Parathyroid adenoma (tissue), 2 donors: ENCODE data around the gene MRPL16.

Experiments
- H2AFZ ChIP-seq: fragments of 300-600 bp; sonication (generic); one replicate; pipeline ENCODE4 v1.7.0; 2017; ENCODE audit warnings: antibody characterized with exemption, mild to moderate bottlenecking
- H3K27ac ChIP-seq: fragments of 300-600 bp; sonication (generic); one replicate; pipeline ENCODE4 v1.7.0; 2017
- H3K27me3 ChIP-seq: fragments of 300-600 bp; sonication (generic); one replicate; pipeline ENCODE4 v1.7.0; 2017; ENCODE audit warnings: low read length; ENCODE audit not compliant: control insufficient read depth, insufficient read depth
- H3K36me3 ChIP-seq: fragments of 300-600 bp; sonication (generic); one replicate; pipeline ENCODE4 v1.7.0; 2017; ENCODE audit warnings: low read length; ENCODE audit not compliant: control insufficient read depth, insufficient read depth
- H3K4me1 ChIP-seq: fragments of 300-600 bp; sonication (generic); one replicate; pipeline ENCODE4 v1.7.0; 2017; ENCODE audit warnings: control low read depth
- H3K4me2 ChIP-seq: fragments of 300-600 bp; sonication (generic); one replicate; pipeline ENCODE4 v1.7.0; 2017; ENCODE audit warnings: low read length
- H3K4me3 ChIP-seq: fragments of 300-600 bp; sonication (generic); one replicate; pipeline ENCODE4 v1.7.0; 2017; ENCODE audit warnings: low read depth, low read length
- H3K79me2 ChIP-seq: fragments of 300-600 bp; sonication (generic); one replicate; pipeline ENCODE4 v1.7.0; 2017; ENCODE audit warnings: control low read depth
- H3K9ac ChIP-seq: fragments of 300-600 bp; sonication (generic); one replicate; pipeline ENCODE4 v1.7.0; 2017; ENCODE audit warnings: mild to moderate bottlenecking
- H3K9me3 ChIP-seq: fragments of 300-600 bp; sonication (generic); one replicate; pipeline ENCODE4 v1.7.0; 2017; ENCODE audit warnings: low read length; ENCODE audit not compliant: control insufficient read depth
- TF ChIP-seq, protein P1 (sequence below): fragments of 300-600 bp; sonication (generic); IDR thresholded peaks from one replicate; pipeline ENCODE4 v1.7.0; 2017; ENCODE audit warnings: antibody characterized with exemption, mild to moderate bottlenecking
- donor health status: primary hyperparathyroidism.

Gene MRPL16

DNA sequence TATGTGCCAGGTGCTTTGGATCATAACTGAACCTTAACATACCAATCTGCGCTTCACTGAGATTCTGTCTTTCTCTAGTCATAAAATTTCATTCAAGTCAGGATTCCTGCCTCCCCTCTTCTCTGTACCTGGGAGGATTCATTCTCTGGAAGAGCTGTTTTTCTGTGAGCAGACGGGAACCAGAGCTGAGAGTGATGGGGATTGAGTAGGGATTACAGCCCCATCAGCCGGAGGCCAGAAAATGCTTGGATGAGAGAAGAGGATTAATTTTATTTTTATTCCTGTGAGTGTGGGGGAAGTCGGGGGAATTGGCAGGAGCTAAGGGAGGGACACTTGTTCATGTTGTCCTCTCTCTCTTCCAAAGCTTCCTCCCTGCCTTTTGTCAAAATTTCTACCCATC is 50.7 kb downstream of the MRPL16 start:
- Histone ChIP-seq H3K79me2 (peaks cover 13% of the 10 kb centered on the region), H2AFZ (no peak overlapping the region), H3K36me3 (no peaks in the 10 kb centered on the region), H3K9ac (no peak overlapping the region), H3K27me3 (no peaks in the 10 kb centered on the region), H3K9me3 (no peaks in the 10 kb centered on the region), H3K4me3 (no peak overlapping the region), H3K27ac (no peak overlapping the region), H3K4me2 (no peak overlapping the region), H3K4me1 (peaks cover 4% of the 10 kb centered on the region)
- TF ChIP-seq, protein P1, sequence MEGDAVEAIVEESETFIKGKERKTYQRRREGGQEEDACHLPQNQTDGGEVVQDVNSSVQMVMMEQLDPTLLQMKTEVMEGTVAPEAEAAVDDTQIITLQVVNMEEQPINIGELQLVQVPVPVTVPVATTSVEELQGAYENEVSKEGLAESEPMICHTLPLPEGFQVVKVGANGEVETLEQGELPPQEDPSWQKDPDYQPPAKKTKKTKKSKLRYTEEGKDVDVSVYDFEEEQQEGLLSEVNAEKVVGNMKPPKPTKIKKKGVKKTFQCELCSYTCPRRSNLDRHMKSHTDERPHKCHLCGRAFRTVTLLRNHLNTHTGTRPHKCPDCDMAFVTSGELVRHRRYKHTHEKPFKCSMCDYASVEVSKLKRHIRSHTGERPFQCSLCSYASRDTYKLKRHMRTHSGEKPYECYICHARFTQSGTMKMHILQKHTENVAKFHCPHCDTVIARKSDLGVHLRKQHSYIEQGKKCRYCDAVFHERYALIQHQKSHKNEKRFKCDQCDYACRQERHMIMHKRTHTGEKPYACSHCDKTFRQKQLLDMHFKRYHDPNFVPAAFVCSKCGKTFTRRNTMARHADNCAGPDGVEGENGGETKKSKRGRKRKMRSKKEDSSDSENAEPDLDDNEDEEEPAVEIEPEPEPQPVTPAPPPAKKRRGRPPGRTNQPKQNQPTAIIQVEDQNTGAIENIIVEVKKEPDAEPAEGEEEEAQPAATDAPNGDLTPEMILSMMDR, result no peak

GRCh38 chr11:59758401-59759037 is 52.1 kb downstream of the MRPL16 start:
- H3K4me3 ChIP-seq, result no peak overlapping the region
- H3K9me3 ChIP-seq, result no peaks in the 10 kb centered on the region
- peaks cover 3% of the 10 kb centered on the region for H3K4me1 ChIP-seq
- H2AFZ ChIP-seq, result no peak overlapping the region
- H3K79me2 ChIP-seq, result peaks cover 13% of the 10 kb centered on the region
- TF ChIP-seq, protein P1, result no peak
- H3K4me2 ChIP-seq, result no peak overlapping the region
- no peaks in the 10 kb centered on the region for H3K27me3 ChIP-seq
- H3K9ac ChIP-seq, result no peak overlapping the region
- H3K27ac ChIP-seq, result no peak overlapping the region
- H3K36me3 ChIP-seq, result no peaks in the 10 kb centered on the region

DNA sequence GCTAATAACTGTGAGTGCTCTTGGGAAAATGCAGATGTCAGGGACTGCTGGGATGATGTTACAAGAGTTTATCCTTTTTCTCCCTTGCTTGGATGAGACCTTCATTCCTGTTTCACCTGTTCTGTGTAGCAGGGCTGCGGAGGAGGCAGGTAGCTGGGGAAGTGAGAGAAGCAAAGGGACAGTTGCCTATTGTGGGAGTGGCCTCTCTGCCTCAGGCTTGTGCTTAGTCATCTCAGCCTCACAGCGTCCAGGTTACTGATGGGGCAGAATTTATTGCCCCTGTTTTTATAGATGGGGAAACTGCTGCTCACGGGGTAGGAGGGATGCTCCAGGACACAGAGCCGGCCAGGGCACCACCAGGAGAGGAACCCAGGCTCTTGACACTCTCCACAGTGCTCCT is 53.7 kb downstream of the MRPL16 start:
- peak overlapping the region; percentile 74 for H3K4me2 ChIP-seq
- H2AFZ ChIP-seq, result no peak overlapping the region
- no peaks in the 10 kb centered on the region for H3K27me3 ChIP-seq
- no peak overlapping the region for H3K9ac ChIP-seq
- H3K27ac ChIP-seq, result no peak overlapping the region
- peaks cover 3% of the 10 kb centered on the region for H3K4me1 ChIP-seq
- peak overlapping the region; percentile 74 for H3K4me3 ChIP-seq
- no peaks in the 10 kb centered on the region for H3K36me3 ChIP-seq
- H3K9me3 ChIP-seq, result no peaks in the 10 kb centered on the region
- TF ChIP-seq, protein P1, result no peak
- peaks cover 9% of the 10 kb centered on the region for H3K79me2 ChIP-seq

GRCh38 chr11:59756558-59756840 is 54.1 kb downstream of the MRPL16 start:
- Histone ChIP-seq H3K27me3 (no peaks in the 10 kb centered on the region), H2AFZ (no peak overlapping the region), H3K4me2 (peak overlapping the region; percentile 74), H3K36me3 (no peaks in the 10 kb centered on the region), H3K9me3 (no peaks in the 10 kb centered on the region), H3K79me2 (peaks cover 9% of the 10 kb centered on the region), H3K27ac (no peak overlapping the region), H3K4me1 (peaks cover 3% of the 10 kb centered on the region), H3K4me3 (peak overlapping the region; percentile 74), H3K9ac (no peak overlapping the region)
- TF ChIP-seq, protein P1, result no peak
